Nephron progenitor cell (in vitro differentiated cells): ENCODE measurements around the gene CSMD2.

Experiments used
- DNase-seq: peaks from one replicate; pipeline ENCODE4 v3.0.0; 2021
- H3K27ac Mint-ChIP-seq: 2 replicates; pipeline ENCODE4 v1.8.0; 2021; ENCODE audit warnings: mild to moderate bottlenecking, moderate library complexity, mixed read lengths
- H3K27me3 Mint-ChIP-seq: 2 replicates; pipeline ENCODE4 v1.8.0; 2021; ENCODE audit warnings: mild to moderate bottlenecking, low read depth, mixed read lengths; ENCODE audit not compliant: poor library complexity
- H3K36me3 Mint-ChIP-seq: 2 replicates; pipeline ENCODE4 v1.8.0; 2021; ENCODE audit warnings: low read depth, mixed read lengths
- H3K4me1 Mint-ChIP-seq: 2 replicates; pipeline ENCODE4 v1.8.0; 2021; ENCODE audit warnings: mixed read lengths
- H3K4me3 Mint-ChIP-seq: 2 replicates; pipeline ENCODE4 v1.8.0; 2021; ENCODE audit warnings: mild to moderate bottlenecking, moderate library complexity, mixed read lengths
- H3K9me3 Mint-ChIP-seq: 2 replicates; pipeline ENCODE4 v1.8.0; 2021; ENCODE audit warnings: mild to moderate bottlenecking, moderate library complexity, mixed read lengths
- CTCF ChIP-seq: fragments of 200-600 bp; sonication (generic); IDR thresholded peaks from 2 replicates; pipeline ENCODE4 v1.5.0; 2021; ENCODE audit warnings: antibody characterized with exemption

Gene CSMD2

GRCh38 chr1:34054920-34055319 is 110.1 kb downstream of the CSMD2 start:
- Mint-ChIP-seq H3K4me3 (no peak overlapping the region), H3K4me1 (peaks cover 36% of the 10 kb centered on the region)
- TF ChIP-seq CTCF = no peak

GRCh38 chr1:34053660-34054059 is 111.4 kb downstream of the CSMD2 start:
- TF ChIP-seq CTCF = no peak
- Mint-ChIP-seq H3K9me3 (peaks cover 5% of the 10 kb centered on the region), H3K27me3 (peaks cover 2% of the 10 kb centered on the region), H3K4me3 (no peak overlapping the region), H3K4me1 (peaks cover 28% of the 10 kb centered on the region), H3K27ac (no peak overlapping the region), H3K36me3 (no peaks in the 10 kb centered on the region)
- no peak for DNase-seq

More at GRCh38 chr1:34054920-34055319, 110.1 kb downstream of the CSMD2 start:
- DNase-seq = no peak
- Mint-ChIP-seq H3K27me3 (peaks cover 2% of the 10 kb centered on the region), H3K36me3 (no peaks in the 10 kb centered on the region), H3K9me3 (peaks cover under 1% of the 10 kb centered on the region), H3K27ac (no peak overlapping the region)

- DNase-seq = no peak
- no peak for TF ChIP-seq CTCF
- no peaks in the 10 kb centered on the region for H3K36me3 Mint-ChIP-seq
- peaks cover 2% of the 10 kb centered on the region for H3K27me3 Mint-ChIP-seq
- peaks cover 17% of the 10 kb centered on the region for H3K4me1 Mint-ChIP-seq
- no peak overlapping the region for H3K27ac Mint-ChIP-seq
- peaks cover 5% of the 10 kb centered on the region for H3K9me3 Mint-ChIP-seq
- H3K4me3 Mint-ChIP-seq = no peak overlapping the region
Measured at GRCh38 chr1:34052565-34052964, 112.5 kb downstream of the CSMD2 start.

GRCh38 chr1:34050709-34051485 is 114.1 kb downstream of the CSMD2 start:
- Mint-ChIP-seq H3K27me3 (peaks cover 6% of the 10 kb centered on the region), H3K9me3 (peaks cover 5% of the 10 kb centered on the region)
- TF ChIP-seq CTCF = no peak

GRCh38 chr1:34049994-34050393 is 115.0 kb downstream of the CSMD2 start:
- Mint-ChIP-seq H3K27me3 (peaks cover 6% of the 10 kb centered on the region), H3K9me3 (peaks cover 5% of the 10 kb centered on the region)

More at GRCh38 chr1:34050709-34051485, 114.1 kb downstream of the CSMD2 start:
- Mint-ChIP-seq H3K36me3 (no peaks in the 10 kb centered on the region), H3K4me1 (peaks cover 6% of the 10 kb centered on the region), H3K27ac (no peak overlapping the region), H3K4me3 (no peak overlapping the region)
- DNase-seq = no peak

More at GRCh38 chr1:34049994-34050393, 115.0 kb downstream of the CSMD2 start:
- no peak overlapping the region for H3K4me3 Mint-ChIP-seq
- TF ChIP-seq CTCF = no peak
- no peak for DNase-seq
- H3K4me1 Mint-ChIP-seq = peaks cover 3% of the 10 kb centered on the region
- no peaks in the 10 kb centered on the region for H3K36me3 Mint-ChIP-seq
- H3K27ac Mint-ChIP-seq = no peak overlapping the region
